GM19351 (cell line): ENCODE measurements around the gene PJVK.
"Not testable (repeated sequence)": the region's sequence is repeated elsewhere in the genome, so short reads cannot be mapped to it uniquely, and the experiment has no call there.

Experiments
- ATAC-seq: cut with Tn5 transposase; IDR thresholded peaks from one replicate; pipeline ENCODE4 v1.9.1; 2021; ENCODE audit warnings: mild to moderate bottlenecking, moderate library complexity; ENCODE audit not compliant: unreplicated experiment

Gene PJVK

GRCh38 chr2:178450774-178451525 lies at the start of gene PJVK, which contains the start of gene PRKRA:
TSS of gene PJVK (plus strand) at chr2:178451378. CDS start at chr2:178453410, 2,032 bp downstream.
TSS of gene PRKRA (minus strand) at chr2:178451175. CDS start at chr2:178451030, 145 bp downstream.
- ATAC-seq, result peak; percentile 73

GRCh38 chr2:178401994-178402437 lies 49.2 kb upstream of the PJVK start:
- no peak for ATAC-seq

- peak; percentile 40 for ATAC-seq
These were observed 47.4 kb upstream of the PJVK start for GRCh38 chr2:178403671-178404306.

GRCh38 chr2:178404368-178404767 lies 46.8 kb upstream of the PJVK start:
- peak; percentile 98 for ATAC-seq

GRCh38 chr2:178409261-178409660 lies 41.9 kb upstream of the PJVK start:
- no peak for ATAC-seq

- no peak for ATAC-seq
These were observed 39.1 kb upstream of the PJVK start for GRCh38 chr2:178412047-178412446.

GRCh38 chr2:178412453-178412852 lies 38.7 kb upstream of the PJVK start:
- not testable (repeated sequence) for ATAC-seq

GRCh38 chr2:178413472-178414265 lies 37.5 kb upstream of the PJVK start:
- peak; percentile 73 for ATAC-seq

- ATAC-seq, result peak; percentile 78
These were observed 36.6 kb upstream of the PJVK start for GRCh38 chr2:178414266-178415247.

- ATAC-seq, result no peak
These were observed 35.2 kb upstream of the PJVK start for GRCh38 chr2:178415979-178416378.

- no peak for ATAC-seq
These were observed 33.3 kb upstream of the PJVK start for GRCh38 chr2:178417916-178418315.

- no peak for ATAC-seq
These were observed 32.8 kb upstream of the PJVK start for GRCh38 chr2:178418426-178418825.

- no peak for ATAC-seq
These were observed 32.1 kb upstream of the PJVK start for GRCh38 chr2:178419123-178419522.

- ATAC-seq, result no peak
These were observed 30.6 kb upstream of the PJVK start for GRCh38 chr2:178420463-178420999.

GRCh38 chr2:178422097-178422496 lies 29.1 kb upstream of the PJVK start:
- ATAC-seq, result no peak

GRCh38 chr2:178423746-178424145 lies 27.4 kb upstream of the PJVK start:
- not testable (repeated sequence) for ATAC-seq

- ATAC-seq, result no peak
These were observed 25.8 kb upstream of the PJVK start for GRCh38 chr2:178425255-178425827.

- ATAC-seq, result no peak
These were observed 24.8 kb upstream of the PJVK start for GRCh38 chr2:178426388-178426787.

- ATAC-seq, result no peak
These were observed 23.7 kb upstream of the PJVK start for GRCh38 chr2:178427458-178427857.

GRCh38 chr2:178428396-178428806 lies 22.8 kb upstream of the PJVK start:
- ATAC-seq, result no peak
